ENCODE measurements around the gene IL12RB1. TPM values are rescaled to one million over a fixed set of nuclear protein-coding genes. Genes with fewer than 3 reads are reported as not detected.

Gene IL12RB1
- total RNA-seq, 1 experiment from 2014 or later = not detected

DNA sequence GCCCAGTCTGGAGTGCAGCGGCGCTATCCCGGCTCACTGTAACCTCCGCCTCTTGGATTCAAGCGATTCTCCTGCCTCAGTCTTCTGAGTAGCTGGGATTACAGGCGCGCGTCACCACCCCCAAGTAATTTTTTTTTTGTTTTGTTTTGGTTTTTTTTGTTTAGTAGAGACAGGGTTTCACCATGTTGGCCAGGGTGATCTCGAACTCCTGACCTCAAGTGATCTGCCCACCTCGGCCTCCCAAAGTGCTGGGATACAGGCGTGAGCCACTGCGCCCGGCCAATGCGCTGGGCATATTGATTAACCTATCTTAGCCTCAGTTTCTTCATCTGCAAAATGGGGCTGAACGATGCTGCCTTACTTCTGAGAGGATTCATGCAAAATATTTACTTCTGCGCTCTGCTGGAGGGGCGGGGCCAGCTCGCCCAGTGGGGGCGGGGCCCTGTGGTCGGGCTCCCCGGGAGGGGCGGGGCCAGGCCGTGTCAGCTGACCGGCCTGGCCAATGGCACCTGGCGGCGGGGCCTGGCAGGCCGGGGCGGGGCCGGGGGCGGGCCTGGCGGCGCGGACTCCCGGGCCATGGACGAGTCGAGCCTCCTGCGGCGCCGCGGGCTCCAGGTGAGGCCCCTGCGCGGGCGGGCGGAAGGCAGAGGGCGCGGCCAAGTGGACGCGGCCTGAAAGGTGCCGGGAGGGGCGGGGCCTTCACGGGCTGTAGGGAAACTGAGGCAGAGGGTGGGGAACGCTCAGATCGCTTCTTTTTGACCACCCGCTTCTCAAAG, 10.7 kb upstream of the IL12RB1 start, which contains the start of gene MAST3:
Gene MAST3 (plus strand): TSS at position 562 of the 776 bp plus-strand sequence. CDS start 15 bp downstream, at position 577.
- intact Hi-C loops (cut with micrococcal nuclease) = loop anchor here (5.0 kb wide), 1 partner anchor 155 kb away; no protein-coding TSS in a partner anchor
- Mint-ChIP-seq H3K27me3 (ENCODE audit: insufficient read depth, unreplicated experiment) (no peaks in the 10 kb centered on the region), H3K9me3 (ENCODE audit: unreplicated experiment) (no peaks in the 10 kb centered on the region), H3K36me3 (ENCODE audit: insufficient read depth, unreplicated experiment) (no peaks in the 10 kb centered on the region), H3K27ac (ENCODE audit: low read depth, unreplicated experiment) (no peak within 1 kb of the TSS), H3K4me1 (ENCODE audit: insufficient read depth, unreplicated experiment) (peaks cover 6% of the 10 kb centered on the region), H3K4me3 (ENCODE audit: unreplicated experiment) (peak within 1 kb of the TSS; percentile 63)
- no TSS peak for BruUV-seq (replicated peaks)
- CTCF ChIA-PET = interaction anchor here (0.5 to 0.6 kb wide), 2 partner anchors 136 to 424 kb away, joined by 3 to 4 read pairs; no protein-coding TSS in a partner anchor
- DNase-seq (ENCODE audit: unreplicated experiment) = peak; percentile 83
- TF ChIP-seq, protein P1, sequence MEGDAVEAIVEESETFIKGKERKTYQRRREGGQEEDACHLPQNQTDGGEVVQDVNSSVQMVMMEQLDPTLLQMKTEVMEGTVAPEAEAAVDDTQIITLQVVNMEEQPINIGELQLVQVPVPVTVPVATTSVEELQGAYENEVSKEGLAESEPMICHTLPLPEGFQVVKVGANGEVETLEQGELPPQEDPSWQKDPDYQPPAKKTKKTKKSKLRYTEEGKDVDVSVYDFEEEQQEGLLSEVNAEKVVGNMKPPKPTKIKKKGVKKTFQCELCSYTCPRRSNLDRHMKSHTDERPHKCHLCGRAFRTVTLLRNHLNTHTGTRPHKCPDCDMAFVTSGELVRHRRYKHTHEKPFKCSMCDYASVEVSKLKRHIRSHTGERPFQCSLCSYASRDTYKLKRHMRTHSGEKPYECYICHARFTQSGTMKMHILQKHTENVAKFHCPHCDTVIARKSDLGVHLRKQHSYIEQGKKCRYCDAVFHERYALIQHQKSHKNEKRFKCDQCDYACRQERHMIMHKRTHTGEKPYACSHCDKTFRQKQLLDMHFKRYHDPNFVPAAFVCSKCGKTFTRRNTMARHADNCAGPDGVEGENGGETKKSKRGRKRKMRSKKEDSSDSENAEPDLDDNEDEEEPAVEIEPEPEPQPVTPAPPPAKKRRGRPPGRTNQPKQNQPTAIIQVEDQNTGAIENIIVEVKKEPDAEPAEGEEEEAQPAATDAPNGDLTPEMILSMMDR (IDR thresholded peaks at IDR 0.05; ENCODE audit: unreplicated experiment) = no peak
- POLR2A ChIA-PET = interaction anchor here (0.9 to 1.2 kb wide), 2 partner anchors 13 to 127 kb away, joined by 3 to 5 read pairs; no protein-coding TSS in a partner anchor

DNA sequence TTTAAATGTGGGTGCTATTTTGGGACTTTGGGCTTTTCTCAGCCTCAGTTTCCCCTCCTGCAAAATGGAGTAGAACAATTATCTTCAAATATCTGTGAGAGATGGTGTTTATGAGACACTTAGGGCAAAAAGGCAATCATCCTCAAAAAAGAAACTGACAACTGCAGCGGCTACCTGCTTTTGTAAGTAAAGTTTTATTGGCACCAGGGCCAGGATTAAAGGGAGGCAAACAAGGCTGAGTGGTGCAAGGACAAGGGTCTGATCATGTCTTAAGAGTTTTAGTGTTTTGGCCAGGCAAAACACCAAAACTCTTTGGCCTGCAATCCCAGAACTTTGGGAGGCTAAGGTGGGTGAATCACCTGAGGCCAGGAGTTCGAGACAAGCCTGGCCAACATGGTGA, 9.5 kb upstream of the IL12RB1 start:
- CTCF ChIA-PET = interaction anchor here (0.7 kb wide), 2 partner anchors 8 to 386 kb away, joined by 3 read pairs; no protein-coding TSS in a partner anchor
- no peaks in the 10 kb centered on the region for H3K27me3 Mint-ChIP-seq (ENCODE audit: insufficient read depth, unreplicated experiment)
- H3K27ac Mint-ChIP-seq (ENCODE audit: low read depth, unreplicated experiment) = no peak overlapping the region
- H3K9me3 Mint-ChIP-seq (ENCODE audit: unreplicated experiment) = no peaks in the 10 kb centered on the region
- no peak overlapping the region for H3K4me3 Mint-ChIP-seq (ENCODE audit: unreplicated experiment)
- no peak for DNase-seq (ENCODE audit: unreplicated experiment)
- intact Hi-C loops (cut with micrococcal nuclease) = loop anchor here (5.0 kb wide), 1 partner anchor 156 kb away; no protein-coding TSS in a partner anchor
- H3K36me3 Mint-ChIP-seq (ENCODE audit: insufficient read depth, unreplicated experiment) = no peaks in the 10 kb centered on the region
- TF ChIP-seq, protein P1 (IDR thresholded peaks at IDR 0.05; ENCODE audit: unreplicated experiment) = no peak
- H3K4me1 Mint-ChIP-seq (ENCODE audit: insufficient read depth, unreplicated experiment) = peaks cover 6% of the 10 kb centered on the region
- BruUV-seq (replicated peaks) = no TSS peak
- POLR2A ChIA-PET = no interaction called here

DNA sequence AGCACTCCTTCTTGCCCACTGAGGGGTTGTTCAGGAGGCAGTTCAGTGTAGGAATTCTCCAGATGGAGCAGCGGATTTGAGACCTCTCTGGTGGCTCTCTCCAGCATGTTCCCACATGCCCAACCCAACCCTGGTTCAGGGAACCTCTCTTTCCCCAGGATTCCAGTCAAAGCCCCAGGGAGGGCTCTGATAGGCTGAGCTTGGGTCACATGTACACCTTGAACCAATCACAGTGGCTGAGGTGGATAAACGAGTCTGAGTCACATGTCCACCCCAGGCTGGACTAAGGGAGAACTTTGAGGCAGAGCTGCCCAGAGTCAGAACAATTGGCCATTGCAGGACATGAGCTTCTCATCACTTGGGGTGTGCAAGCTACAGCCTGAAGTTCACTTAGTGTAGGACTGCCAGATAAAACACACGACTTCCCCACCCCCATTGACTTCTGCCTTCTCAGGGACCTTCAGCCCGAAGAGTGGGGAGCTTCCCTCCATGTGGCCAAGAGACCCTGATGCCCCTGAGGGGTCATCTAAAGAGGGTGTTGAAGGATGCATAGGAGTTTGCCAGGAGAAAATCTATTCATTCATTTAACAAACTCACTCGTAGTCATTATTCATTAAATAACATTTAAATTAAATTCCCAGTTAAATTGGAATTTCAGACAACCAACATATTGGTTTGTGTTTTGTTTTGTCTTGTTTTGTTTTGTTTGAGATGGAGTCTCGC, 6.9 kb upstream of the IL12RB1 start:
- Mint-ChIP-seq H3K4me3 (ENCODE audit: unreplicated experiment) (no peak overlapping the region), H3K27ac (ENCODE audit: low read depth, unreplicated experiment) (peak overlapping the region; percentile 51), H3K4me1 (ENCODE audit: insufficient read depth, unreplicated experiment) (no peaks in the 10 kb centered on the region), H3K27me3 (ENCODE audit: insufficient read depth, unreplicated experiment) (no peaks in the 10 kb centered on the region), H3K9me3 (ENCODE audit: unreplicated experiment) (no peaks in the 10 kb centered on the region), H3K36me3 (ENCODE audit: insufficient read depth, unreplicated experiment) (no peaks in the 10 kb centered on the region)
- no TSS peak for BruUV-seq (replicated peaks)
- intact Hi-C loops (cut with micrococcal nuclease) = no loop called here
- ChIA-PET CTCF (interaction anchor here (0.6 to 2.0 kb wide), 2 partner anchors 68 to 86 kb away, joined by 4 to 6 read pairs; partner anchors contain the start of gene ARRDC2), POLR2A (interaction anchor here (1.1 kb wide), 1 partner anchor 110 kb away, joined by 3 read pairs; the partner anchor contains the start of gene RAB3A)
- DNase-seq (ENCODE audit: unreplicated experiment) = peak; percentile 79
- TF ChIP-seq, protein P1 (IDR thresholded peaks at IDR 0.05; ENCODE audit: unreplicated experiment) = no peak

DNA sequence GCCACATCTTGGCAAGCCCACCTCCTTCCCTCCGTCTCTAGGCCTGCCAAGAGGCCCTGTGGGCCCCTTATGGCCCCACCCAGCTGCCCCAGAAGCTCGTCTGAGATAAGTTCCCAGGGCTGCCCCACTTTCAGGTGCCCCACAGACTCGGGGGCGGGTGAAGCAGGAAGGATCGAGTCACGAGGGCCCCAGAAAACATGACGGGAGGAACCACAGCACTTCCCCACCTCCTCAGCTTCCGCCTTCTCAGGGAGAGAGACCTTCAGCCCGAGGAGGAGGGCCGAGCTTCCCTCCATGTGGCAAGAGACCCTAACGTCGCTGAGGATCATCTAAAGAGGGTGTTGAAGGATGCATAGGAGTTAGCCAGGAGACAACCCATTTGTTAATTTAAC, 4.5 kb upstream of the IL12RB1 start:
- POLR2A ChIA-PET = no interaction called here
- BruUV-seq (replicated peaks) = no TSS peak
- H3K27ac Mint-ChIP-seq (ENCODE audit: low read depth, unreplicated experiment) = no peak overlapping the region
- no peak for DNase-seq (ENCODE audit: unreplicated experiment)
- TF ChIP-seq, protein P1 (IDR thresholded peaks at IDR 0.05; ENCODE audit: unreplicated experiment) = no peak
- H3K36me3 Mint-ChIP-seq (ENCODE audit: insufficient read depth, unreplicated experiment) = no peaks in the 10 kb centered on the region
- intact Hi-C loops (cut with micrococcal nuclease) = no loop called here
- H3K4me1 Mint-ChIP-seq (ENCODE audit: insufficient read depth, unreplicated experiment) = no peaks in the 10 kb centered on the region
- no peaks in the 10 kb centered on the region for H3K27me3 Mint-ChIP-seq (ENCODE audit: insufficient read depth, unreplicated experiment)
- H3K4me3 Mint-ChIP-seq (ENCODE audit: unreplicated experiment) = no peak overlapping the region
- H3K9me3 Mint-ChIP-seq (ENCODE audit: unreplicated experiment) = no peaks in the 10 kb centered on the region
- CTCF ChIA-PET = no interaction called here
